NT2/D1 (cell line): ENCODE data around the gene BHMT.
"Not testable (repeated sequence)": the region's sequence is repeated elsewhere in the genome, so short reads cannot be mapped to it uniquely, and the experiment has no call there.

ENCODE experiments used
- DNase-seq: peaks from one replicate; pipeline ENCODE4 v3.0.0-alpha.2; 2011; ENCODE audit warnings: low read depth, low spot score
- H3K27me3 ChIP-seq: 2 replicates; pipeline ENCODE4 v1.6.0; 2011; ENCODE audit warnings: mild to moderate bottlenecking; ENCODE audit not compliant: insufficient read length, insufficient read depth
- H3K36me3 ChIP-seq: 2 replicates; pipeline ENCODE4 v1.6.1; 2011; ENCODE audit warnings: mild to moderate bottlenecking, low read length, mixed read lengths; ENCODE audit not compliant: insufficient read depth, insufficient read length
- H3K4me1 ChIP-seq: 2 replicates; pipeline ENCODE4 v1.5.1; 2011; ENCODE audit not compliant: insufficient read depth, insufficient read length
- H3K4me3 ChIP-seq: 2 replicates; pipeline ENCODE4 v1.5.1; 2011; ENCODE audit warnings: low read depth; ENCODE audit not compliant: insufficient read length
- H3K9ac ChIP-seq: 2 replicates; pipeline ENCODE4 v1.6.0; 2011; ENCODE audit warnings: low read depth; ENCODE audit not compliant: insufficient read length
- H3K9me3 ChIP-seq: 2 replicates; pipeline ENCODE4 v1.5.1; 2011; ENCODE audit warnings: mild to moderate bottlenecking, low read length; ENCODE audit not compliant: insufficient read depth
- SUZ12 ChIP-seq: IDR thresholded peaks from 2 replicates; pipeline ENCODE4 v1.6.1; 2011; ENCODE audit not compliant: insufficient read length, insufficient read depth; ENCODE audit errors: extremely low read depth
- YY1 ChIP-seq: IDR thresholded peaks from 2 replicates; pipeline ENCODE4 v1.6.1; 2011; ENCODE audit not compliant: insufficient read length, insufficient read depth
- ZNF274 ChIP-seq: IDR thresholded peaks from 2 replicates; pipeline ENCODE4 v1.6.1; 2011; ENCODE audit warnings: mild to moderate bottlenecking, low read depth, low read length

Gene BHMT

DNA sequence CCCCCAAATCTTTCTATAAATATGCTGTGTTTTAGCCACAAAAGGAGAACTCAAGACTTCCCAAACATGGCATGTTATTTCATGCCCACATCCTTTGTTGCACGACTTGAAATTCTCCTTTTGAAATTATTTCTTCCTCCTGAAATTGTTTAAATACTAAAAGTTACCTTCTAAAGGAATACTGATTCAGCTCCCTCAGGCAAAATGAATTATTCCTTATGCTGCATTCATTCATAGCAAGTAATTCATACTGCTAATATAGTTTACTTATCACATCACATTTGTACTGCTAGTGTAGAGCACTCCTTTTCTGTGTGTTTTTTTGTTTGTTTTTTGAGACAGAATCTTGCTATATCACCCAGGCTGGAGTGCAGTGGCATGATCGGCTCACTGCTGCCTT, 45.7 kb downstream of the BHMT start:
- Histone ChIP-seq H3K36me3 (no peaks in the 10 kb centered on the region), H3K9ac (no peak overlapping the region), H3K4me3 (no peak overlapping the region), H3K4me1 (no peaks in the 10 kb centered on the region), H3K27me3 (no peaks in the 10 kb centered on the region), H3K9me3 (no peaks in the 10 kb centered on the region)
- DNase-seq, result no peak
- TF ChIP-seq ZNF274 (no peak), SUZ12 (no peak), YY1 (no peak)

DNA sequence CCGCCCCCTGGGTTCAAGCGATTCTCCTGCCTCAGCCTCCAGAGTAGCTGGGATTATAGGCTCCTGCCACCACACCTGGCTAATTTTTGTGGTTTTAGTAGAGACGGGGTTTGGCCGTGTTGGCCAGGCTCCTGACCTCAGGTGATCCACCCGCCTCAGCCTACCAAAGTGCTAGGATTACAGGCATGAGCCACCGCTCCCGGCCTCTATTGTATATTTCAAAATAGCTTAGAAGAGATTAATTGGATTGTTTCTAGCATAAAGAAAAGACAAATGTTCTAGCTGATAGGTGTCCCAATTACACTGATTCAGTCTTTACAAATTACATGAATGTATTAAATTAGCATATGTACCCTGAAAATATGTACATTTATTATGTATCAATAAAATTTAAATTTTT, 50.0 kb downstream of the BHMT start:
- H3K9me3 ChIP-seq, H3K4me3 ChIP-seq, DNase-seq, H3K36me3 ChIP-seq, H3K27me3 ChIP-seq, H3K9ac ChIP-seq, H3K4me1 ChIP-seq: not testable (repeated sequence)

DNA sequence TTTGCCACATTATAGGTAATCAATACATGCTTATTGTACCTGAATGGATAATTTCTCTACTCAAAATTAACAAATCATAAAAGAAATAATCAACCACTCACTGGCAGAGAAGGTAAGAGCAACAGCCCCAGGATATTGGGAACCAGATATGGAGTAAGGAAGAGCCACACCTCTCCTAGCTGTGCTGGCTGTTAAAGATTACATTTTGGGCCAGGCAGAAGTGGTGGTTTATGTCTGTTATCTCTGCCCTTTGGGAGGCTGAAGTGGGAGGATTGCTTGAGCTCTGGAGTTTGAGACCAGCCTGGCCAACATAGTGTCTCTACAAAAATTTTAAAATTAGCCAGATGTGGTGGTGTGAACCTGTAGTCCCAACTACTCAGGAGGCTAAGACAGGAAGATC, 56.4 kb downstream of the BHMT start:
- no peak overlapping the region for H3K9ac ChIP-seq
- H3K9me3 ChIP-seq, result no peaks in the 10 kb centered on the region
- H3K4me1 ChIP-seq, result no peaks in the 10 kb centered on the region
- H3K27me3 ChIP-seq, result no peaks in the 10 kb centered on the region
- no peaks in the 10 kb centered on the region for H3K36me3 ChIP-seq
- H3K4me3 ChIP-seq, result no peak overlapping the region
- no peak for DNase-seq
- TF ChIP-seq SUZ12 (no peak), ZNF274 (no peak), YY1 (no peak)

DNA sequence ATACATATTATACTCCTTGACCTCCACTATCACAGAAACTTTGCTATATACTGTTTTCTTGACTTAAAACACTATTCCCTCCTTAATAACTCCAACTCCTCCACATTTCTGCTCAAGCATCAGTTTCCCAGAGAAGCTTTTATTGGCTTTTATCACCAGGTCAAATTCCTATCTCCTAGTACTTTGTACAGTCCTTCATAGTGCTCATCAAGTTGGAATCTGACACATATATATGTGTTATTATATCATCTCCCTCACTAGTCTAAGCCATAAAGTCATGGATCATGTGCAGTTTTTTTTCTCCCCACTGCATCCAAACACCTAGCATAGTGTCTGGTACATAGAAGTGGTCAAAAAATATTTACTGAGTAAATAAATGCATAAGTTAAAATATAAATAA, 59.1 kb downstream of the BHMT start:
- no peaks in the 10 kb centered on the region for H3K36me3 ChIP-seq
- no peaks in the 10 kb centered on the region for H3K27me3 ChIP-seq
- H3K9me3 ChIP-seq, result no peaks in the 10 kb centered on the region
- H3K9ac ChIP-seq, result no peak overlapping the region
- TF ChIP-seq SUZ12, result no peak
- no peak for TF ChIP-seq ZNF274
- no peak for TF ChIP-seq YY1
- H3K4me1 ChIP-seq, result no peaks in the 10 kb centered on the region
- no peak for DNase-seq
- H3K4me3 ChIP-seq, result no peak overlapping the region

DNA sequence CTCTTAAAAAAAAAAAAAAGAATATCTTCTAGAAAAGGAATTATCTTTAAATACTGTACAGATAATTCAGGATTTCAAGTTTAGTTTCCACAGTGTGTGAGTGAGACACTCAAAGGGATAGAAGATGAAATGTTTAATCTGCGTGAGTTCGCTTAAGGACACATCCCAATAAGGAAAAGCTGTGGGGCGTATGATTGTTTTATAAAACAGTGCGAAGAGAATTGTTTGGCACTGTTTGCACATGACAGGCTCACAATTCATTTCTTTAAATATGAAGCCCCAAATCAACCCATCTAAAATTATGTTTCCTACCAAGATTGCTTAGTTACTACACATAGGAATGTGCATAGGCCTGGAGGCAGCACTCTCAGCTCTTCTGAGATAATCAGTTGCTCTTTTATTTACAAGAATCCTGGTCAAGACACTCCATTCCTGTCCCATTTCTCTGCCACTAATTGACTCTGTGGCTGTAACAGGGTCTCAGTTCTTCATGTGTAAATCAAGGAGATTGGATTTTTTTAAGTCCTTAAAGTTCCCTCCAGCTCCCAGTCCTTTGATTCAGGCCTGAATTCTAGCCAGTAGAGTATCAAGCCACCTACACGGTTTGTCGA, 60.1 kb downstream of the BHMT start:
- H3K4me3 ChIP-seq, result no peak overlapping the region
- H3K36me3 ChIP-seq, result no peaks in the 10 kb centered on the region
- TF ChIP-seq SUZ12, result no peak
- no peak for TF ChIP-seq ZNF274
- no peak for TF ChIP-seq YY1
- DNase-seq, result no peak
- H3K9me3 ChIP-seq, result no peaks in the 10 kb centered on the region
- H3K4me1 ChIP-seq, result no peaks in the 10 kb centered on the region
- no peaks in the 10 kb centered on the region for H3K27me3 ChIP-seq
- H3K9ac ChIP-seq, result no peak overlapping the region

DNA sequence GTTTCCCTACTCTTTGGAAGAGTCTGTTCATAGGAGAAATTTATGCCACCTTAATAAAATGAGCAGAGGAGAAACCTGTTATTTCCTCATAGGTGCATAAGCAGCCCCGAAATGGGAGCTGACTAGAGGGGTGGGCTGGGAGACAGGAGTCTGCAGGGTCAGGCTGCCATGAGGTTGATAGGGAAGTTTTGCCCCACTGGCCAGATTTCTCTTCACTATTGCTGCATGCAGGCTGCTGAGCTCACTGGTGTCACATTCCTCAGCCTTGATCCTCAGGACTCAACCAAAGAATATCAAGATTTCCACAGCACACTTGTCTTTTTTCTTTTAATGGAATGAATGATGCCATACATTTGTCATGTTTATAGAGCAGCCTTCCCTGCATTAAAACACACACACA, 60.7 kb downstream of the BHMT start:
- TF ChIP-seq YY1, result no peak
- TF ChIP-seq SUZ12, result no peak
- no peak for TF ChIP-seq ZNF274
- no peaks in the 10 kb centered on the region for H3K4me1 ChIP-seq
- no peak overlapping the region for H3K4me3 ChIP-seq
- H3K9ac ChIP-seq, result no peak overlapping the region
- no peak for DNase-seq
- no peaks in the 10 kb centered on the region for H3K27me3 ChIP-seq
- H3K9me3 ChIP-seq, result no peaks in the 10 kb centered on the region
- no peaks in the 10 kb centered on the region for H3K36me3 ChIP-seq

DNA sequence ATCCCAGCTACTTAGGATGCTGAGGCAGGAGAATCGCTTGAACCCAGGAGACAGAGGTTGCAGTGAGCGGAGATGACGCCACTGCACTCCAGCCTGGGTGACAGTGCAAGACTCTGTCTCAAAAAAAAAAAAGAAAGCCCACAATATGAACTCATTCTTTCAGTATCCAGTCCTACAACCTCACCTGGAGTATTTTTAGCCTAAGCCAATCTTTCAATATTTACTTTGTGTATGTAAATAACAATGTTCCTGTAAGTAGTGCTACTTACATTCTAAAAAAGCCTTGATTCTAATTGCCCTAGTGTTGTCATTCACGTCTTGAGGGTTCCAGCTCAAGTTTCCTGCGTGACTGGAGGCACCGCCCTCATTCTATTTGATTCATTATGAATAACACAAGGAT, 62.0 kb downstream of the BHMT start:
- H3K4me1 ChIP-seq, result no peaks in the 10 kb centered on the region
- H3K9ac ChIP-seq, result no peak overlapping the region
- no peak for TF ChIP-seq ZNF274
- no peak for TF ChIP-seq YY1
- no peak for TF ChIP-seq SUZ12
- no peaks in the 10 kb centered on the region for H3K36me3 ChIP-seq
- no peaks in the 10 kb centered on the region for H3K9me3 ChIP-seq
- no peaks in the 10 kb centered on the region for H3K27me3 ChIP-seq
- H3K4me3 ChIP-seq, result no peak overlapping the region
- no peak for DNase-seq

DNA sequence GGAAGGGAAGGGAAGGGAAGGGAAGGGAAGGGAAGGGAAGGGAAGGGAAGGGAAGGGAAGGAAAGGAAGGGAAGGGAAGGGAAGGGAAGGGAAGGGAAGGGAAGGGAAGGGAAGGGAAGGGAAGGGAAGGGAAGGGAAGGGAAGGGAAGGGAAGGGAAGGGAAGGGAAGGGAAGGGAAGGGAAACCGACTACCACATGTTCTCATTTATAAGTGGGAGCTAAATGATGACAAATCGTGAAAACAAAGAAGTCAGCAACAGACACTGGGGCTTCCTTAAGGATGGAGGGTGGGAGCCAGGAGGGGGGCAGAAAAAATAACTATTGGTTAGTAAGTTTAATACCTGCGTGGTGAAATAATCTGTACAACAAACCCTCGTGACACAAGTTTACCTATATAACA, 68.8 kb downstream of the BHMT start:
- not testable (repeated sequence) for H3K4me1 ChIP-seq, H3K36me3 ChIP-seq, H3K27me3 ChIP-seq, H3K9me3 ChIP-seq, DNase-seq, H3K4me3 ChIP-seq, H3K9ac ChIP-seq
